ENCODE measurements around the gene UCP3. TPM values are rescaled to one million over a fixed set of nuclear protein-coding genes. Genes with fewer than 3 reads are reported as not detected.
A peak's percentile ranks its signal among the peaks of the same experiment; 100 is the strongest.

Gene UCP3
- total and polyA plus RNA-seq, 10 of the 15 experiments (the other 5 are each of a cell fraction or from before 2014, with no cell fraction given): 0.02 to 1.9 (median 0.94) TPM

DNA sequence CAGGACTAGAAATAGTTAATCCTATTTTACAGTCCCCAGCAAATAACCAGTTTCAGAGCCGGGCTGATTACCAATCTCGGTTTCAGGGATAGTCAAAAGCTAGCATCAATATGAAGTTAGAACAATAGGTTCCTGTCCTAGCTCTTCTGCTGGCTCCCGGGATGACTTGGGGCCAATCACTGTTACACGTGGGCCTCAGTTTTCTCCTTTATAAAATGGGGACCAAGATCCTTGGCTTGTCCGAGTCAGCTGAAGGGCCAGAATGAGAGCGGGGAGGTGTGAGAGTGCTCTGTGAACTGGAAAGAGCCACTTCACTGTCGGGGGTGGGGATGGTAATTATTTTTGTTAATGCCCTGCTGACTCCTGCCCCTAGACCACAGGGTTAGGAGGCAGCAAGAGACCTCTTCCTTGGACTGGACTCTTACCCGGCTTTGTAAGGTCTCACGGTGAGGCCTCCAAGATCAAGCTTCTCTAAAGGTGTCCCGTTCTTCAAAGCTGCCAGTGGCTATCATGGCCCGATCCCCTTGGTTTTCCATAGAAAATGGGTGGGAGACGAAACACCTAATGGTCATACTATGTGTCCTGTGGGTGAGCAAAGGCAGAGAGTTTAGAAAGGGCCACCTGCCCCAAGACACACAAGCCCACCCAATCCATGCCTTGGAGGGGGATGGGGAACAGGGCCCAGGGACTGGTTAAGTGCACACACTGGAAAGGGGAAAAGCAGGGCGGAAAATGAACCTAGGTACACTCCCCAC lies 27.7 kb downstream of the UCP3 start:
- intact Hi-C loops (cut with micrococcal nuclease; ENCODE audit: unreplicated experiment) (loop anchor here (5.0 kb wide), 2 partner anchors 41 to 191 kb away; partner anchors contain the start of genes C2CD3 and PPME1), in situ Hi-C loops (cut with MboI) (no loop called here)
- Histone ChIP-seq H3K79me2 (ENCODE audit: control insufficient read depth, insufficient read depth, low read length) (peaks cover 47% of the 10 kb centered on the region), H3K9me3 (replicated peaks; ENCODE audit: control insufficient read depth, insufficient read depth, low read length) (no peaks in the 10 kb centered on the region), H3K4me1 (ENCODE audit: control insufficient read depth, insufficient read depth, low read length) (peaks cover 29% of the 10 kb centered on the region), H3K4me3 (peak overlapping the region; percentile 89), H3K36me3 (ENCODE audit: control insufficient read depth in 2 of 2, insufficient read depth in 2 of 2, low read length in 1 of 2) (peaks cover 16 to 20% of the 10 kb centered on the region in 2 experiments), H4K20me1 (ENCODE audit: control insufficient read depth, insufficient read depth) (no peaks in the 10 kb centered on the region), H3K27me3 (replicated peaks in 1 of 2; ENCODE audit: control insufficient read depth in 2 of 2, insufficient read depth in 2 of 2, low read length in 1 of 2) (no peaks in the 10 kb centered on the region), H3K4me2 (ENCODE audit: control insufficient read depth, insufficient read depth) (peak overlapping the region; percentile 88), H2AFZ (ENCODE audit: control insufficient read depth, low read depth, low read length) (no peak overlapping the region), H3K9ac (ENCODE audit: control insufficient read depth, insufficient read depth, low read length) (peak overlapping the region; percentile 92), H3K27ac (ENCODE audit: control insufficient read depth, insufficient read depth) (peak overlapping the region; percentile 85)
- DNase-seq (ENCODE audit: low read depth, low spot score) (no peak), ATAC-seq (no peak), FAIRE-seq (no peak)
- no TSS peak for BruUV-seq (replicated peaks)
- WGBS (ENCODE audit: insufficient coverage, insufficient replicate concordance, low lambda C conversion rate, missing lambda C conversion rate): 4% methylated on average over 13 of the region's 13 CpGs
- RAD21 ChIA-PET (ENCODE audit: unreplicated experiment): interaction anchor here (0.6 to 5.1 kb wide), 13 partner anchors 9 to 275 kb away, joined by 3 to 47 read pairs (median 12); partner anchors contain the start of genes C2CD3 and PPME1
- TF ChIP-seq IKZF1 (conservative IDR thresholded peaks at IDR 0.05) (peak; percentile 43), MYC (IDR thresholded peaks at IDR 0.05; ENCODE audit: insufficient read depth, insufficient read length, insufficient replicate concordance, low read length, severe bottlenecking) (no peak), IKZF2 (IDR thresholded peaks at IDR 0.05) (0 out of 4 replicates have a peak, but pooled peaks of 1 of the 2 experiments have one; percentile 11), WRNIP1 (IDR thresholded peaks at IDR 0.05; ENCODE audit: borderline replicate concordance, low read depth, low read length) (no peak), TBL1XR1 (IDR thresholded peaks at IDR 0.05; ENCODE audit: low read depth, low read length) (no peak), TCF3 (IDR thresholded peaks at IDR 0.05; ENCODE audit: borderline replicate concordance, insufficient read depth, low read depth, low read length) (peak; percentile 48; the same call in 1 of the 2 replicates), CHD1 (IDR thresholded peaks at IDR 0.05; ENCODE audit: low read depth, low read length) (no peak), DPF2 (IDR thresholded peaks at IDR 0.05) (peak; percentile 54), TCF12 (IDR thresholded peaks at IDR 0.05; ENCODE audit: low read depth, low read length) (no peak; the same call in 1 of the 2 replicates), CHD2 (IDR thresholded peaks at IDR 0.05; ENCODE audit: borderline replicate concordance, low read depth, low read length) (0 out of 2 replicates have a peak, but pooled peaks have one; percentile 39), IRF4 (IDR thresholded peaks at IDR 0.05; ENCODE audit: low read depth, low read length) (0 out of 2 replicates have a peak, but pooled peaks have one; percentile 5), RUNX3 (IDR thresholded peaks at IDR 0.05; ENCODE audit: low read length) (0 out of 2 replicates have a peak, but pooled peaks have one; percentile 11)
- TF ChIP-seq, protein P1, sequence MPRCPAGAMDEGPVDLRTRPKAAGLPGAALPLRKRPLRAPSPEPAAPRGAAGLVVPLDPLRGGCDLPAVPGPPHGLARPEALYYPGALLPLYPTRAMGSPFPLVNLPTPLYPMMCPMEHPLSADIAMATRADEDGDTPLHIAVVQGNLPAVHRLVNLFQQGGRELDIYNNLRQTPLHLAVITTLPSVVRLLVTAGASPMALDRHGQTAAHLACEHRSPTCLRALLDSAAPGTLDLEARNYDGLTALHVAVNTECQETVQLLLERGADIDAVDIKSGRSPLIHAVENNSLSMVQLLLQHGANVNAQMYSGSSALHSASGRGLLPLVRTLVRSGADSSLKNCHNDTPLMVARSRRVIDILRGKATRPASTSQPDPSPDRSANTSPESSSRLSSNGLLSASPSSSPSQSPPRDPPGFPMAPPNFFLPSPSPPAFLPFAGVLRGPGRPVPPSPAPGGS (IDR thresholded peaks at IDR 0.05; ENCODE audit: borderline replicate concordance, insufficient read depth, low read depth, low read length, poor library complexity, severe bottlenecking): no peak
- TF ChIP-seq, protein P2, sequence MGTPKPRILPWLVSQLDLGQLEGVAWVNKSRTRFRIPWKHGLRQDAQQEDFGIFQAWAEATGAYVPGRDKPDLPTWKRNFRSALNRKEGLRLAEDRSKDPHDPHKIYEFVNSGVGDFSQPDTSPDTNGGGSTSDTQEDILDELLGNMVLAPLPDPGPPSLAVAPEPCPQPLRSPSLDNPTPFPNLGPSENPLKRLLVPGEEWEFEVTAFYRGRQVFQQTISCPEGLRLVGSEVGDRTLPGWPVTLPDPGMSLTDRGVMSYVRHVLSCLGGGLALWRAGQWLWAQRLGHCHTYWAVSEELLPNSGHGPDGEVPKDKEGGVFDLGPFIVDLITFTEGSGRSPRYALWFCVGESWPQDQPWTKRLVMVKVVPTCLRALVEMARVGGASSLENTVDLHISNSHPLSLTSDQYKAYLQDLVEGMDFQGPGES (IDR thresholded peaks at IDR 0.05): no peak
- SMC1A ChIA-PET (ENCODE audit: uncharacterized antibody, unreplicated experiment): interaction anchor here (1.0 to 5.5 kb wide), 15 partner anchors 10 to 202 kb away, joined by 4 to 49 read pairs (median 13); partner anchors contain the start of genes C2CD3 and PPME1
- POLR2A ChIA-PET: interaction anchor here (0.6 to 4.3 kb wide), 16 partner anchors 10 to 402 kb away, joined by 3 to 41 read pairs (median 10); partner anchors contain the start of genes C2CD3, MRPL48, PPME1 and RAB6A
- CTCF ChIA-PET: interaction anchor here (0.6 to 4.0 kb wide), 8 partner anchors 14 to 586 kb away, joined by 3 to 48 read pairs (median 4); no protein-coding TSS in a partner anchor

Data from GM12878 (cell line).